Prostate gland (tissue), 2 donors: ENCODE measurements around the gene GALNT13. TPM values are rescaled to one million over a fixed set of nuclear protein-coding genes. Genes with fewer than 3 reads are reported as not detected.

Experiments
- DNase-seq: peaks from one replicate; pipeline ENCODE4 v3.0.0-alpha.2; 2019; ENCODE audit warnings: low spot score
- H3K27ac ChIP-seq, 2 donors: fragments of 200-600 bp; sonication (generic); 2 replicates each; pipeline ENCODE4 v1.5.1; 2017 to 2019
- H3K27me3 ChIP-seq: fragments of 200-600 bp; sonication (generic); replicated peaks from 2 replicates; pipeline ENCODE4 v1.5.1; 2019; ENCODE audit not compliant: insufficient read depth
- H3K36me3 ChIP-seq, 2 donors: fragments of 200-600 bp; sonication (generic); 1 replicate in 1 of 2; 2 replicates in 1 of 2; pipeline versions ENCODE4 v1.5.1 to v1.8.1; 2017 to 2019
- H3K4me1 ChIP-seq: fragments of 200-600 bp; sonication (generic); replicated peaks from 2 replicates; pipeline ENCODE4 v1.5.1; 2019
- H3K4me3 ChIP-seq, 2 donors: fragments of 200-600 bp; sonication (generic); 2 replicates each; pipeline ENCODE4 v1.5.1; 2017 to 2019
- H3K9me3 ChIP-seq: fragments of 200-600 bp; sonication (generic); 2 replicates; pipeline ENCODE4 v1.5.1; 2017
- CTCF ChIP-seq, 4 experiments: fragments of 200-600 bp in 2 of 4; fragments of 450-650 bp in 2 of 4; sonication (generic) in 2 of 4; IDR thresholded peaks; 1 replicate in 3 of 4; 2 replicates in 1 of 4; pipeline ENCODE4 v1.5.1; 2016 to 2019; ENCODE audit warnings: antibody characterized with exemption in 4 of 4, mild to moderate bottlenecking in 2 of 4, moderate library complexity in 2 of 4
- POLR2A ChIP-seq: fragments of 450-650 bp; IDR thresholded peaks from one replicate; pipeline ENCODE4 v1.6.1; 2016; ENCODE audit warnings: antibody characterized with exemption, mild to moderate bottlenecking
- POLR2AphosphoS5 ChIP-seq: sonication (generic); formaldehyde crosslinking; IDR thresholded peaks from one replicate; pipeline ENCODE4 v1.6.1; 2017; ENCODE audit warnings: antibody characterized with exemption
- WGBS: methylation state at CpG from one replicate; pipeline ENCODE4 v1.1.5; 2018; 5-methylcytosine and 5-hydroxymethylcytosine counted together
- intact Hi-C: fragments of 100-400 bp; cut with DNase I; formaldehyde crosslinking; loops from one replicate; pipeline ENCODE4 v1.14.2; 2022
- total RNA-seq, 2 donors: library from RNA; depleted of rRNA; stranded (reverse); fragments of >200 nt; gene quantifications; one replicate each; pipeline ENCODE4 v1.1.0, GENCODE V29; 2016

The GALNT13 gene
- total RNA-seq, 2 donors from 2014 or later, result 0.87 to 1.1 TPM

- DNase-seq, result no peak
These were observed 67.5 kb downstream of the GALNT13 start for GRCh38 chr2:153939124-153939796.

GRCh38 chr2:153940511-153940910 lies 68.8 kb downstream of the GALNT13 start:
- H3K4me3 ChIP-seq, result no peak overlapping the region
- no peaks in the 10 kb centered on the region for H3K27me3 ChIP-seq
- H3K27ac ChIP-seq, result no peak overlapping the region
- intact Hi-C loops, result no loop called here
- no peaks in the 10 kb centered on the region for H3K4me1 ChIP-seq
- no peak for DNase-seq
- H3K36me3 ChIP-seq, result no peaks in the 10 kb centered on the region
- WGBS, result 9% methylated on average over 3 of the region's 3 CpGs
- H3K9me3 ChIP-seq, result no peaks in the 10 kb centered on the region
- no peak for TF ChIP-seq POLR2AphosphoS5
- no peak for TF ChIP-seq CTCF (IDR thresholded peaks at IDR 0.05)
- TF ChIP-seq POLR2A, result no peak

More at GRCh38 chr2:153939124-153939796, 67.5 kb downstream of the GALNT13 start:
- intact Hi-C loops, result no loop called here
- H3K4me1 ChIP-seq, result no peaks in the 10 kb centered on the region
- H3K36me3 ChIP-seq, result no peaks in the 10 kb centered on the region
- H3K9me3 ChIP-seq, result no peaks in the 10 kb centered on the region
- 58% methylated on average over 3 of the region's 3 CpGs for WGBS
- H3K27me3 ChIP-seq, result no peaks in the 10 kb centered on the region
- TF ChIP-seq POLR2AphosphoS5, result no peak
- no peak for TF ChIP-seq POLR2A
- TF ChIP-seq CTCF (IDR thresholded peaks at IDR 0.05), result no peak
- H3K27ac ChIP-seq, result no peak overlapping the region
- H3K4me3 ChIP-seq, result no peak overlapping the region

GRCh38 chr2:153944800-153945199 lies 73.1 kb downstream of the GALNT13 start:
- Histone ChIP-seq H3K9me3 (no peaks in the 10 kb centered on the region), H3K27ac (no peak overlapping the region), H3K4me3 (no peak overlapping the region), H3K4me1 (no peaks in the 10 kb centered on the region), H3K27me3 (no peaks in the 10 kb centered on the region), H3K36me3 (no peaks in the 10 kb centered on the region)
- no peak for DNase-seq
- intact Hi-C loops, result no loop called here
- TF ChIP-seq POLR2A (no peak), POLR2AphosphoS5 (no peak), CTCF (IDR thresholded peaks at IDR 0.05) (no peak)
- WGBS, result 81% methylated on average over 8 of the region's 8 CpGs

- Histone ChIP-seq H3K4me3 (no peak overlapping the region), H3K27me3 (no peaks in the 10 kb centered on the region), H3K9me3 (no peaks in the 10 kb centered on the region), H3K27ac (no peak overlapping the region), H3K4me1 (no peaks in the 10 kb centered on the region), H3K36me3 (no peaks in the 10 kb centered on the region)
- TF ChIP-seq POLR2AphosphoS5, result no peak
- TF ChIP-seq CTCF (IDR thresholded peaks at IDR 0.05), result no peak
- TF ChIP-seq POLR2A, result no peak
- intact Hi-C loops, result no loop called here
- no peak for DNase-seq
These were observed 74.3 kb downstream of the GALNT13 start for GRCh38 chr2:153946036-153946435.

GRCh38 chr2:153953761-153954160 lies 82.0 kb downstream of the GALNT13 start:
- Histone ChIP-seq H3K27ac (no peak overlapping the region), H3K4me1 (no peaks in the 10 kb centered on the region), H3K4me3 (no peak overlapping the region), H3K27me3 (no peaks in the 10 kb centered on the region), H3K36me3 (no peaks in the 10 kb centered on the region), H3K9me3 (no peaks in the 10 kb centered on the region)
- DNase-seq, result no peak
- TF ChIP-seq CTCF (IDR thresholded peaks at IDR 0.05), result no peak
- no peak for TF ChIP-seq POLR2AphosphoS5
- no peak for TF ChIP-seq POLR2A
- intact Hi-C loops, result no loop called here
